SJCRH30 (cell line): Measurements from ENCODE around the gene XPNPEP1. TPM values are rescaled to one million over a fixed set of nuclear protein-coding genes. Genes with fewer than 3 reads are reported as not detected.

Experiments
- DNase-seq, 2 experiments: peaks; one replicate each; pipeline ENCODE4 v3.0.0-alpha.2; 2015 to 2020
- H3K27ac ChIP-seq: fragments of 250-450 bp; sonication (Bioruptor Pico); 2 replicates; pipeline ENCODE4 v1.5.1; 2020; ENCODE audit warnings: mild to moderate bottlenecking, moderate library complexity
- H3K27me3 ChIP-seq: fragments of 250-450 bp; sonication (Bioruptor Pico); 2 replicates; pipeline ENCODE4 v1.5.1; 2020; ENCODE audit warnings: mild to moderate bottlenecking, moderate library complexity
- H3K36me3 ChIP-seq: fragments of 250-450 bp; sonication (Bioruptor Pico); 2 replicates; pipeline ENCODE4 v1.5.1; 2020; ENCODE audit warnings: mild to moderate bottlenecking, moderate library complexity
- H3K4me1 ChIP-seq: fragments of 250-450 bp; sonication (Bioruptor Pico); 2 replicates; pipeline ENCODE4 v1.5.1; 2020; ENCODE audit warnings: mild to moderate bottlenecking, moderate library complexity
- H3K4me3 ChIP-seq: fragments of 250-450 bp; sonication (Bioruptor Pico); 2 replicates; pipeline ENCODE4 v1.5.1; 2020; ENCODE audit warnings: mild to moderate bottlenecking, moderate library complexity
- H3K9me3 ChIP-seq: fragments of 250-450 bp; sonication (Bioruptor Pico); replicated peaks from 2 replicates; pipeline ENCODE4 v1.5.1; 2020; ENCODE audit warnings: mild to moderate bottlenecking, moderate library complexity
- total RNA-seq: library from RNA; depleted of rRNA; stranded (reverse); fragments of >200 nt; shearing (Covaris generic); gene quantifications from 2 replicates; pipeline ENCODE4 v1.2.3, GENCODE V29; 2014; rRNA removed

Gene XPNPEP1
- 109 and 112 TPM in 2 replicates for total RNA-seq

DNA sequence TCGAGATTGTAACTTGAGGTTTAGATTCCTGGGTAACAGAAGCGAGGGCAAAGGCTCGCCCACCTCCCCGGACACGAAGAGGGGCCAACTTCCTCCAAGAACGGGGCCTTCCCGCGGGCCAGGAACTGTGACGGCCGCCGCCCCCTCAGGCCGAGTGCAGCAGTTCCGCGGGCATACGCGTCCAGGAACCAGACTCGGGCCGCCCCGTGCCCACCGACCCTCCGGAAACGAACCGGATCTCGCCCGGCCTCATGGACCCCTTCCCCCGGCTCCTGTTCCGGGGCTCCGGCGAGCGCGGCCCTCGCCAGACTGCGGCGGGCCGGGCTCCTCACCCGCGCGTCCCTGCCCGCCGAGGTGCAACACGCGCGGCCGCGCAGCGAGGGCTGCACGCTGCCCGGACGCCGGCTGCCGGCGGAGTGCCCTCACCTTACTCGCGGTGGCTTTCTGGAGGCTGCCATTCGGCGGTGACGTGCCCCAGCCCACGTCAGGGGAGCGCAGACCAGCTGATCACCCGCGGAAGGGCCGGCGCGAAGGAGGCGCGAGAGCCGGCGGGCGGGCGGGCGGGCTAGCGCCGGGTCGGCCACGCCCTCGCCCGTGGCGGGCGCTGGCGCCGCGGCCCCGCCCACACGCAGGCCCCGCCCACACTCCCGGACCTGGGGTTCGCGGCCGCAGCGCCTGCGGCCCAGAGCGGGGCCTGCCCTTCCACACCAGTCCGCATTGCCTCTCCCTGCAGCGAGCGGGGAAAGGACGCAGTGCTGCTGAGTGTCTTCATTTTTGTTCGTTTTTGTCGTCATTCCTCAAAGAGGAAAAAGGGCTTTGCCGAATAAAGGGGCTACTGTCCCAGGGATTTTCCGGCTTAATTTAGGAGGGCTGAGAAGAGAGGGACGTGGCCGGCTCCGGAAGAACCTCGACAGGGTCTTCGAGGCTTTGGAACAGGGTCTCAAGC lies at the start of gene XPNPEP1:
XPNPEP1 (minus strand) TSS at position 536 of the 946 bp plus-strand sequence; CDS start at position 458, 78 bp downstream.
- Histone ChIP-seq H3K27me3 (no peaks in the 10 kb centered on the region), H3K4me1 (peaks cover 11% of the 10 kb centered on the region), H3K9me3 (no peaks in the 10 kb centered on the region), H3K36me3 (no peaks in the 10 kb centered on the region; the same call in 1 of the 2 replicates), H3K4me3 (peak within 1 kb of the TSS; percentile 93), H3K27ac (peak within 1 kb of the TSS; percentile 65)
- peak; percentile 82 to 86 for DNase-seq

DNA sequence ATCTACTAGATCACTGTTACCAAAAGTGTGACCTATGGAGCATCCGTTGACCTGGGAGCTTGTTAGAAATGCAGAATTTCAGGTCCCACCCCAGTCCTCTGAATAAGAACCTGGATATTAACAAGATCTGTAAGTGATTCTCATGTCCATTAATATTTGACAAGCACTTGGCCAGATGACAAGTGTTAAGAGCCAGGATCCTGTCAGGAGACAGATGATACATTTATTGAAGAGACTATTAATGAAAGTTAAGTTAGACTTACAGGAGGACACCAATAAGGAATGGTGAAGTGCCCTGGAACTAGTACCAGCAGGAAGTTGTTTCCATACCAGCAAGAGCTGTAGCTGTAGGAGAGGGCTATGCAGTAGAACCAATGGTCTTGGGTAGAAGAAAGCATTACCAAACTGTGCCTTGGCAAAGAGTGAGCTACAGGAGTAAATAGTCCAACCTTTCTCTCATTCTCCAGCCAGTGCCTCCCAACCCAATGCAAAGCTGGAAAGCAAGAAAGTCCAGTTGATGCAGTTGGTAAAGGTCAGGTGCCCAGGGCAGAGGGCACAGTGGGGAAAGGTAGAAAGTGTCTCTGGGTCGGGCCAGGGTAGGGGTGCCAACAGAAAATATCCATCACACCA lies 49.2 kb upstream of the XPNPEP1 start:
- H3K9me3 ChIP-seq, result no peaks in the 10 kb centered on the region
- no peak overlapping the region for H3K27ac ChIP-seq
- H3K4me3 ChIP-seq, result no peak overlapping the region

DNA sequence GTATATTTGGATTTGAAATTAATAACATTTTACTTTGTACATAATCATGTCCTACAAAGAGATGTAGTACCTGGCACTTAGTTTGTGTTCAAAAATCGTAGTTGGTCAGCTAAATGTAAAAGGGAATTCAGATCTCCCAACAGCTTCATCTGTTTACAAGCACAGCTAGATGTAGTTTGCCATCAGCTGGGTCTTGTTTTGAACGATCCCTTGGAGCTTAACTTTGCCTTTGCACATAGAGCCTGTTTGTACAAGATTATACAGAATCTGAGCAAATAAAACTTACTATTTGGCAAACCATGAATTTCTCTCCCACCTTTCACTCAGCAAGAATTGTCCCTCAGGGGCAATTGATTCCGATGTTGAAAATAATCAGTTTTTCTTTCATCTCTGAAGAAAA lies 48.3 kb upstream of the XPNPEP1 start:
- H3K27me3 ChIP-seq, result 0 out of 2 replicates have a peak, but pooled peaks cover 4% of the 10 kb centered on the region
- no peaks in the 10 kb centered on the region for H3K36me3 ChIP-seq
- DNase-seq, result no peak
- H3K27ac ChIP-seq, result no peak overlapping the region
- no peaks in the 10 kb centered on the region for H3K9me3 ChIP-seq
- peaks cover 10% of the 10 kb centered on the region for H3K4me1 ChIP-seq
- H3K4me3 ChIP-seq, result no peak overlapping the region

More for the DNA sequence above, 49.2 kb upstream of the XPNPEP1 start:
- no peak for DNase-seq
- H3K4me1 ChIP-seq, result peaks cover 4% of the 10 kb centered on the region; the same call in 1 of the 2 replicates
- H3K36me3 ChIP-seq, result no peaks in the 10 kb centered on the region
- H3K27me3 ChIP-seq, result 0 out of 2 replicates have a peak, but pooled peaks cover 4% of the 10 kb centered on the region

DNA sequence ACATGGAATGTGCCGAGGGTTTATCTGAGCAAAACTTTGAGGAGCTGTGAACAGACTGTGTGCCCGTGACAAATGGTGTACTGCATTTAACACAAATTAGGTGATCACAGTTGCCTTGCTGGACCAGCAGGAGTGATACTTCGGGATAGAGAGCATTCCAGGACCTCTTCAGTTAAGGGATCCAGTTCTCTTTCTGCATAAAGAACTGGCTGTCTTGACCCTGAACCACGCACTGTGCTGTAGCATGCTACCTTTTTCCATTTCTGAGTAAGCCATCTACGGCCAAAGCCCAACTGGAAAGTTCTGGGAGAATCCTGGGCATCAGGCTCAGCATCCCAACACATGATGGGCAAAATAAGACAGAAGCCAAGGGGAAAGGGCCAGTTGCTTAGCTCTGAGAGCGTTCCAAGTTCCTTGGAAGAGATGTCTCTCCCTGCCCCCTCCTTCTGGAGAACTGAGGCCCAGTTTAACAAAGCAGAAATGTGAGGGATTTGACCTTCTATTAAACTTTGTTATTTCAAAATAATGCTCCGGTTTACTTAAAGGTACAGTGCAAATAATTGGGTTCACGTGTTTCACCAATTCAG lies 46.5 kb upstream of the XPNPEP1 start:
- H3K27me3 ChIP-seq, result 0 out of 2 replicates have a peak, but pooled peaks cover 4% of the 10 kb centered on the region
- DNase-seq, result no peak
- no peaks in the 10 kb centered on the region for H3K9me3 ChIP-seq
- no peaks in the 10 kb centered on the region for H3K36me3 ChIP-seq
- H3K27ac ChIP-seq, result no peak overlapping the region
- H3K4me1 ChIP-seq, result peaks cover 24% of the 10 kb centered on the region
- H3K4me3 ChIP-seq, result no peak overlapping the region

DNA sequence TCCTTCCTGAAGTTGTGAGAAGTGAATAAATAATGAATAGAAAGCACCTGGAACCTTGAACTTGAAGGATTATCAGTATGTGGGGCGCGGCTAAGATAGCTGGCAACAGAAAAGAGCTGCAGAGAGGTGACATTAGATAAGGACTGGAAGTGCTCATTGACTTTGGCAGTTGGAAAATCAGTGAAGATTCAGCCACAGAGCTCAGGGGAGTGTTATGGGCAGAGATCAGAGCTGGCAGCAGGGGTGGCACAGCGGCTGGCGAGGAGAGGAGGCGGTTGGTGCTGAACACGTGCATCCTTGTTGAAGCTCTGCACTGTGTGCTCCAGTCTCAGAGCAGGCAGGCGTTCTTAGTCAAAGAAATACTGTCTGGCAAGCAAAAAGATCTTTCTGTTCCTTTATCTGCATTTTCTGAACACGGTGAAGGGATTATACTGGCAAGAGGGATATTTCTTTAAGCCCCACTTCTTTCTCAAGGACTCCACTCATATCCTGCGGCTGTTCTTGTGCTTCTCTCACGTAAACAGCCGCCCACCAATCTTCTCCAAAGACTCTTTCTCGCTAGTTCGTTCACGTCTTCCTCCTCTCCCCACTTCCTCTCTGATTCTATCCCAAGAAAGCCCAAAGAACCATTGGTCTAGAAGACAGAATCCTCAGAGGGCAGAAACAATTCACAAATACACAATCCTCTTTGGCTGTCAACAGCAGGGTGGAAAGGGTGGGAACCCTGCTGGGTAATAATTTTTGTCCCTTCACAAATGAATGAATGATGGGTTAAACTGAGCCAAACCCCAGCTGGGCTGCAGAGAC lies 45.8 kb upstream of the XPNPEP1 start:
- Histone ChIP-seq H3K27ac (no peak overlapping the region), H3K27me3 (0 out of 2 replicates have a peak, but pooled peaks cover 4% of the 10 kb centered on the region), H3K4me1 (peaks cover 24% of the 10 kb centered on the region), H3K36me3 (no peaks in the 10 kb centered on the region), H3K9me3 (no peaks in the 10 kb centered on the region), H3K4me3 (no peak overlapping the region)
- no peak for DNase-seq

DNA sequence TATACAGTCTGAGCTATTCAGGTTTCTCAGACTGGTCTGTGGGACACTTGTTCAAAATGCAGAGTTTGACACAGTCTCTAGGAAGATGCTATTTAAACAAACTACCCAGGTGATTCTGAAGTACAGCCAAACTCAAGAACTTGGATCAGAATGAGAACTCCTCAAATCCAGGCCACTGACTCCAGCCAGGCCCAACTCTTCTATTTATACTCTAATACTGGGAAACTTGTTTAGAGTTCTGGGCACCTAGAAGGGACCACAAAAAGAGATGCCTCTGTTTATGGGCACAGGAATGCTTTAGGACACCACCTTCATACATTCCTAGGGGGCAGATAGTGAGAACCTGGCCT lies 44.4 kb upstream of the XPNPEP1 start:
- Histone ChIP-seq H3K9me3 (no peaks in the 10 kb centered on the region), H3K4me1 (peaks cover 24% of the 10 kb centered on the region), H3K27ac (no peak overlapping the region), H3K27me3 (no peaks in the 10 kb centered on the region), H3K4me3 (no peak overlapping the region), H3K36me3 (no peaks in the 10 kb centered on the region)
- no peak for DNase-seq

DNA sequence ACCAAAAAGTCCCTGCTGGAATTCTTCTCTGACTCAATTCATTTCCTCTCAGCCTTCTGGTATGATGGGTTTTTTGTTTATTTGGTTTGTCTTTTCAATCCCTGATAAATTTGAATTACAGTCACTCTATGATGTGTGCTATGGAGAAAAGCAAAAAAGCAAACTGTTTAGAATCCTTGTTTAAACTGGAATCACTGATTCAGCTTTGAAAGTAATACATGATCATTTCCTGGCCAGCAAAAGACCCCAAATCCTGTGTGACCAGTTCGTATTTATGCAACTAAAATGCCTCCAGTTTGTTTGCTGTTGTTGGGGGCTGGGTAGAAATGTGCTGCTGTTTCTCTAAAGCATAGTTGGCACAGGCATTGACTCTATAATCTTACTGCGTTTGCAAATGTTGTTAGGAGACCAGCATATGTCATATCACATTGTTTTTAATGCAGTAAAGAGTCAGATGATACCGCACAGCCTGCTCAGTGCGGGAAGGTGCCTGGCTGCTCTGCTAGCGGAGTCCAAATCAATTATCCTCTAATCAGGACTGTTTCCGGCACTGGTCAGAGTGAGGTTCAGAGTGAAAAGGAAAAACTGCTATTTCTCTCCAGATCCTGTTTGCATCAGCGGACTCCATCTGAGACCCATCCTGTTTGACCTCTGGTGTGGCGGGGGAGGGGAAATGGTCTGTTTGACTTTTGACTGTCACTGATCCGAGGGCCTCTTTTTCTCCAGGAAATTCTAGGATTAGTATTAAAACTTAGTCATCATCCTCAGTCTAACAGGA lies 43.8 kb upstream of the XPNPEP1 start:
- H3K4me1 ChIP-seq, result peaks cover 24% of the 10 kb centered on the region
- no peaks in the 10 kb centered on the region for H3K36me3 ChIP-seq
- peak overlapping the region; percentile 9 for H3K4me3 ChIP-seq
- no peaks in the 10 kb centered on the region for H3K9me3 ChIP-seq
- H3K27ac ChIP-seq, result no peak overlapping the region
- no peaks in the 10 kb centered on the region for H3K27me3 ChIP-seq
- peak; percentile 12 to 15 for DNase-seq

DNA sequence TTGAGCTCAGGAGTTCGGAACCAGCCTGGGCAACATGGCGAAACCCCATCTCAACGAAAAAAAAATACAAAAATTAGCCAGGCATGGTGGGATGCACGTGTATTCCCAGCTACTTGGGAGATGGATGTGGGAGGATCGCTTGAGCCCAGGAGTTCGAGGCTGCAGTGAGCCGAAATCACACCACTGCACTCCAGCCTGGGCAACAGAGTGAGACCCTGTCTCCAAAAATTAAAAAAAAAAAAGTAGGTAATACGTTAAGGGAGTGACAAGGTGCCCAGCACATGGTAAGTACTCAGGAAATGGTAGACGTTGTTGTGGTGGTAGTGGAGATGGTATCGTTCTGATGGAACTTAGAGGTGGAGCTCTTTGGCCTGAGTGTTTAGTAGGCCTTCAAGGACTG lies 41.0 kb upstream of the XPNPEP1 start:
- Histone ChIP-seq H3K9me3 (no peaks in the 10 kb centered on the region), H3K27me3 (no peaks in the 10 kb centered on the region), H3K4me1 (peaks cover 33% of the 10 kb centered on the region), H3K4me3 (no peak overlapping the region), H3K27ac (no peak overlapping the region), H3K36me3 (no peaks in the 10 kb centered on the region)
- DNase-seq, result no peak

DNA sequence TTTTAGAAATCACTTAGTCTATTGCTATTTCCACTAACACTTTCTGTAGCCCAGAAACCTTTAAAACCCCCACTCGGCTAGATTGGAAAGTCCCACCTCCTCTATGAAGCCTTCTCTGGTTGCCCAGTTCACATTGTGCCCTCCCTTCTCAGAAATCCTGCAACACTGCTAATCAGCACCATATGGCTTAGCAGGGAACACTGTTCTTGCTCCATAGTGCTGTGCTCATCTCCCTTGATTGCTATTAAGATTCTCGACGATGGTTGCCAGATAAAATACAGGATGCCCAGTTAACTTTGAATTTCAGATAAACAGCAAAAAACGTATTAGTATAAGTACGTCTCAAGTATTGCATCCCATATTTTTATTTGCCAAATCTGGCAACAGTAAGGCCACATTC lies 40.1 kb upstream of the XPNPEP1 start:
- Histone ChIP-seq H3K27ac (no peak overlapping the region), H3K27me3 (no peaks in the 10 kb centered on the region), H3K36me3 (no peaks in the 10 kb centered on the region), H3K9me3 (no peaks in the 10 kb centered on the region), H3K4me1 (peaks cover 33% of the 10 kb centered on the region), H3K4me3 (no peak overlapping the region)
- no peak for DNase-seq

DNA sequence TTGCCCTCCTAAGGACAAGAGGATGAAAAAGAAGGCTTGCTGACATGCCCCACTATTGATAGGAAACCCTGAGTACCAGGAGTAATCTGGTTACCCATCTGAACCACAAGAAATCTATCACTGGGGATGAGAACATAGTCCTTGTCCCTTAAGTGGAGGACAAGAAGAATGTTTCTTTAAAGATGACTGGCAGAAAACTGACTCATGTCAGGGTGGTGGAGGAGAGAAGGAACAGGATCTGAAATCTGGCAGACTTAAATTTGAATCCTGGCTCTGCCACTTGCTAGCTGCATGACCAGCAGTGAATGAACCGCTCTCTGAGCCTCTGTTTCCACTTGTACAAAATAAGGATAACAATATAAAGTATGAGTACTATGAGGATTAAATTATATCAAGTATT lies 38.9 kb upstream of the XPNPEP1 start:
- Histone ChIP-seq H3K27ac (no peak overlapping the region), H3K27me3 (no peaks in the 10 kb centered on the region), H3K4me3 (no peak overlapping the region), H3K36me3 (no peaks in the 10 kb centered on the region), H3K4me1 (peaks cover 27% of the 10 kb centered on the region), H3K9me3 (no peaks in the 10 kb centered on the region)
- DNase-seq, result no peak

DNA sequence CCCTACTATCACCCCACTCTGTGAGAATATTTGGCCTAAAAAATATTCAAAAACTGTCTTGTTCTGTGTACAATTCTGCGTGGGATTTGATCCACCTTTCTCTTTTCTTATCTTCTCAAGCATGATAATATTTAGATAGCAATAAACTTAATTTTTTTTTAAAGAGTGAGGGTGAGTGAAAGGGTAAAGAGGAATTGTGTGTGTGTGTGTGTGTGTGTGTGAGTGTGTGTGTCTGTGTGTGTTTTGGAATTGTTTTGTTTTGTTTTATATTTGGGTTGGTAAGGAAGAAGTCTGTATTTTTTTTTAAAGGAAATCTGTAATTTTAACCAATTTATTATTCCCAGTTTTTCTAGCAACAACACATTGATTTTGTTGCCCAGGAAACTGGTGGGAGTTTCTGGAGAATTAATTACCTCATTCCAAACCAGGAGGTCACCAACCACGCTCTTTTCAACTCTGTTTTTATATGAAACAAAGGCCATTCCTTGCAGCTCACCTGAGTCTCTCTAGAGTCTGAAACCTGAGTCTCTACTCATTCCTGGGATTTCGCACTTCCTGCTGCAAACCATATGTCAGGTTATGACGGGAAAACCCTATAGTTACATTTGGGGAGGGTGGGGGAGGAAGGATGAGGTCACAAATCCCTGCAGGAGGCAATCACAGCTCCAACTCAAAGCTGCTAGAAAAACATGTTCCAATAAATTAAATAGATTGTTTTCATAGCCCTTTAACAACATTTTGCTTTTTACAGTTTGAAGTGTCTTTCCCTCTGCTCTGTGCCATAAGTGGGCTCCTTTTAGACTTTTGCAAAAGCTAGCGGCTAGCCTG lies 38.1 kb upstream of the XPNPEP1 start:
- Histone ChIP-seq H3K36me3 (no peaks in the 10 kb centered on the region), H3K4me1 (peaks cover 20% of the 10 kb centered on the region), H3K9me3 (no peaks in the 10 kb centered on the region), H3K4me3 (no peak overlapping the region), H3K27ac (no peak overlapping the region), H3K27me3 (no peaks in the 10 kb centered on the region)
- peak in 1 of 2 experiments; percentile 24 for DNase-seq

DNA sequence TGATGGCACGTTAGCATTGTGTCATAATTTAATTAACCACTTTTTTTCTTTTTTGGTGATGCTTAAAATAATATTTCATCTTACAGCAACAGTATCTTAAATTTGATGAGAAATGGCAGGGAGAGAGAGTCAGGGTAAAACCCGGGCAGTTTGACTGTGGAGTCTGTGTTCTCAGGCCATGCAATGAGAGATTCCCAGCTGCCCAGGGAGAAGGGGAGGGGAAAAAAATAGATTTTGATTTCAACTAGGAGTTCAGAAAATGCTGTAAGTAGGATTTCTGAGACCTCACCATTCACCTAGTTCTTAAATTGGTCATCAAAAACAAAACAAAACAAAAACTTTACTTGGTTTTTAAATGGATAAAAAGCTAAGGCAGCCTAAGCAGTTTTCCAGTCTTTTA lies 37.4 kb upstream of the XPNPEP1 start:
- Histone ChIP-seq H3K36me3 (no peaks in the 10 kb centered on the region), H3K4me1 (peaks cover 13% of the 10 kb centered on the region), H3K9me3 (0 out of 2 replicates have a peak, but pooled peaks cover 3% of the 10 kb centered on the region), H3K27me3 (no peaks in the 10 kb centered on the region), H3K4me3 (no peak overlapping the region), H3K27ac (no peak overlapping the region)
- DNase-seq, result no peak
